K562 (cell line): Measurements from ENCODE around the gene SNAP23. TPM values are rescaled to one million over a fixed set of nuclear protein-coding genes. Genes with fewer than 3 reads are reported as not detected.

Source experiments
- CBX3 ChIP-seq, 2 experiments: IDR thresholded peaks; 1 replicate in 1 of 2; 2 replicates in 1 of 2; pipeline ENCODE4 v1.6.1; 2012; ENCODE audit warnings: inconsistent platforms in 2 of 2, low read length in 2 of 2, borderline replicate concordance in 1 of 2, control low read depth in 1 of 2
- EP400 ChIP-seq: fragments of 450-650 bp; IDR thresholded peaks from 2 replicates; pipeline ENCODE4 v1.6.1; 2017; ENCODE audit warnings: antibody characterized with exemption, mild to moderate bottlenecking, moderate library complexity
- FOSL1 ChIP-seq: fragments of 200-800 bp; sonication (Bioruptor generic); conservative IDR thresholded peaks from 2 replicates; pipeline ENCODE4 v1.6.1; 2016; ENCODE audit warnings: missing genetic modification characterization, missing compliant biosample characterization
- HOXB6 ChIP-seq: fragments of 250-450 bp; sonication (Bioruptor Pico); IDR thresholded peaks from 2 replicates; pipeline ENCODE4 v1.5.1; 2022; ENCODE audit warnings: mild to moderate bottlenecking, borderline replicate concordance
- MAFF ChIP-seq: IDR thresholded peaks from 2 replicates; pipeline ENCODE4 v1.6.1; 2012; ENCODE audit warnings: low read length, improper control_type of control experiment
- MAFG ChIP-seq: fragments of 450-650 bp; conservative IDR thresholded peaks from 2 replicates; pipeline ENCODE4 v1.6.1; 2016; ENCODE audit warnings: missing genetic modification characterization, missing compliant biosample characterization
- MECOM ChIP-seq: fragments of 250-450 bp; sonication (Bioruptor Pico); IDR thresholded peaks from 2 replicates; pipeline ENCODE4 v1.8.0; 2022; ENCODE audit warnings: inconsistent platforms
- MYNN ChIP-seq, 2 experiments: sonication (generic); formaldehyde crosslinking in 1 of 2; IDR thresholded peaks; 2 replicates each; pipeline versions ENCODE4 v1.5.0 to v1.6.1; 2016 to 2020; ENCODE audit warnings: antibody characterized with exemption in 1 of 2, missing genetic modification reagents in 1 of 2
- PHF8 ChIP-seq: fragments of 200-600 bp; sonication (generic); IDR thresholded peaks from 2 replicates; pipeline ENCODE4 v1.6.1; 2012; ENCODE audit warnings: mixed run types, mild to moderate bottlenecking, inconsistent platforms, low read length, moderate library complexity, borderline replicate concordance
- SRF ChIP-seq, 2 experiments: fragments of 250-450, 450-650 bp in 1 of 2; sonication (Bioruptor Pico) in 1 of 2; sonication (generic) in 1 of 2; formaldehyde crosslinking; IDR thresholded peaks; 2 replicates each; pipeline versions ENCODE4 v1.5.0 to v1.5.1; 2020 to 2022; ENCODE audit warnings: mild to moderate bottlenecking in 1 of 2, missing genetic modification reagents in 1 of 2
- THRAP3 ChIP-seq: fragments of 450-650 bp; IDR thresholded peaks from 2 replicates; pipeline ENCODE4 v1.6.1; 2016; ENCODE audit warnings: mild to moderate bottlenecking, inconsistent platforms, borderline replicate concordance
- TRIM24 ChIP-seq, 2 experiments: fragments of 450-650 bp; IDR thresholded peaks; 2 replicates each; pipeline ENCODE4 v1.6.1; 2016
- ZBTB7A ChIP-seq: IDR thresholded peaks from 2 replicates; pipeline ENCODE4 v1.6.1; 2011; ENCODE audit warnings: low read depth, mild to moderate bottlenecking, low read length, moderate library complexity, borderline replicate concordance; ENCODE audit not compliant: control insufficient read depth
- ZNF311 ChIP-seq: fragments of 250-450 bp; sonication (Bioruptor Pico); IDR thresholded peaks from 2 replicates; pipeline ENCODE4 v1.4.0; 2020; ENCODE audit warnings: mild to moderate bottlenecking, moderate library complexity
- ZNF398 ChIP-seq: fragments of 250-450 bp; sonication (Bioruptor Pico); IDR thresholded peaks from 2 replicates; pipeline ENCODE4 v1.8.0; 2021; ENCODE audit warnings: moderate library complexity, mild to moderate bottlenecking, inconsistent platforms
- ZNF696 ChIP-seq: fragments of 250-450 bp; sonication (Bioruptor Pico); conservative IDR thresholded peaks from 2 replicates; pipeline ENCODE4 v1.4.0; 2020; ENCODE audit warnings: mild to moderate bottlenecking, moderate library complexity
- polyA plus RNA-seq, 8 experiments: library from polyadenylated mRNA; depleted of rRNA in 4 of 8; stranded (reverse) in 5 of 8; unstranded in 3 of 8; fragments of >200 nt; fragmentation: Nextera tagmentation in 2 of 8; fragmentation: Illumina TruSeq in 1 of 8; extraction: Ambion mirVana in 2 of 8; extraction: Trizol in 1 of 8; gene quantifications; 2 replicates each; pipeline versions ENCODE4 v1.2.1 to v1.2.3, GENCODE V29; 2011 to 2014; ENCODE audit warnings: inconsistent platforms in 1 of 8, missing spikeins in 1 of 8
- total RNA-seq, 7 experiments: library from RNA; depleted of rRNA in 6 of 7; stranded (reverse); fragments of >200 nt in 6 of 7; fragmentation: Illumina TruSeq in 2 of 7; extraction: Trizol in 2 of 7; gene quantifications; 2 replicates each; pipeline versions ENCODE4 v1.2.1 to v1.2.3, GENCODE V29; 2011 to 2021; ENCODE audit warnings: low replicate concordance in 1 of 7
- TF ChIP-seq, protein P1 (sequence below): fragments of 200-400 bp; formaldehyde crosslinking; IDR thresholded peaks from 2 replicates; pipeline ENCODE4 v1.6.1; 2017; ENCODE audit warnings: mild to moderate bottlenecking, low read depth, low read length, moderate library complexity
- TF ChIP-seq, protein P2 (sequence below): fragments of 450-650 bp; formaldehyde crosslinking; IDR thresholded peaks from 2 replicates; pipeline ENCODE4 v1.4.0; 2022; ENCODE audit warnings: missing genetic modification characterization
- TF ChIP-seq, protein P3 (sequence below): fragments of 450-650 bp; IDR thresholded peaks from 2 replicates; pipeline ENCODE4 v1.6.1; 2017; ENCODE audit warnings: mild to moderate bottlenecking, moderate library complexity

Gene SNAP23
- total and polyA plus RNA-seq, 9 of the 15 experiments (the other 6 are each of a cell fraction or from before 2014, with no cell fraction given) = 78.9 to 168 (median 117) TPM

DNA sequence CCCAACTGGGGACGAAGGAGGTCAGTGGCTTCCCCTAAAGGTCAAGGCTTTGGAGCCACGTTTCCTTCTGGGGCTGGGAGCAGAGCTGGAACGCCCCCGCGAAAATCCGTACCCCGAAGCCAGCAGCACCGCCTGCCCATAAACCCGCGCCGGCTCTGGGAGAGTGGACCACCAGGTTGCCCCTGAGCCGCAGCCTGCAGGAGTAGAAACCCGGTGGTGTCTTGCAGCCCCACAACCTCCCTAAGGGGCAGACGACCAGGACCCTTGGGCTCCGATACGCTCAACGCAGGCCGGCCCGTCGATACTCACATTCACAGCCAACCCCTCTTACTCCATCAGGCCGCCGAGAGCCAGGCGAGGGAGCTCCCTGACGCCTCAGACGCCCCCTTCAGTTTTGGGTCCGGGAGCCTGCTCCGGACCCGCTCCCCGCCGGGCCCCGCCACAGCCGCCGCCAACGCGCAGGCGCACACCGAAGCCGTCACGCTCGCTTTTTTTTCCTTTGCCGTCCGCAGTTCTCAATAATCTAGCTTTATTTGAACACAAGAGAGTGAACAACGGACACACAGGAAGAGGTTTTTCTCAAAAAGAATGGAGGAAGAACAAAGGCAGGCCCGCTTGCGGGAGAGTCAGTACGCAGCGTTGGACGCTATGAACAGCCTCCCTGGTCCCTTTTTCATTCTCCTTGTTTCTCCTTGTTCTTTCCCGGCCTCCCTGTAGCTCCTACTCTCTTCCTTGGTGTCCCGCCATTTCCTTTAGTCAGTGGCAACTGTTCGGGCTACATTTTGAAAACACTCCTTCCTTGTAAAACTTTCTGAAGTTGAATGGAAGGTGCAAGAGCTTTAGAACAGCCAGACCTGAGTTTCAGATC lies 4.5 kb upstream of the SNAP23 start, which contains the start of gene ZNF106 (continued):
- TF ChIP-seq EP400 = peak; percentile 79
- TF ChIP-seq MAFF = no peak
- TF ChIP-seq MAFG (tag) = no peak
- no peak for TF ChIP-seq MECOM
- TF ChIP-seq, protein P1, sequence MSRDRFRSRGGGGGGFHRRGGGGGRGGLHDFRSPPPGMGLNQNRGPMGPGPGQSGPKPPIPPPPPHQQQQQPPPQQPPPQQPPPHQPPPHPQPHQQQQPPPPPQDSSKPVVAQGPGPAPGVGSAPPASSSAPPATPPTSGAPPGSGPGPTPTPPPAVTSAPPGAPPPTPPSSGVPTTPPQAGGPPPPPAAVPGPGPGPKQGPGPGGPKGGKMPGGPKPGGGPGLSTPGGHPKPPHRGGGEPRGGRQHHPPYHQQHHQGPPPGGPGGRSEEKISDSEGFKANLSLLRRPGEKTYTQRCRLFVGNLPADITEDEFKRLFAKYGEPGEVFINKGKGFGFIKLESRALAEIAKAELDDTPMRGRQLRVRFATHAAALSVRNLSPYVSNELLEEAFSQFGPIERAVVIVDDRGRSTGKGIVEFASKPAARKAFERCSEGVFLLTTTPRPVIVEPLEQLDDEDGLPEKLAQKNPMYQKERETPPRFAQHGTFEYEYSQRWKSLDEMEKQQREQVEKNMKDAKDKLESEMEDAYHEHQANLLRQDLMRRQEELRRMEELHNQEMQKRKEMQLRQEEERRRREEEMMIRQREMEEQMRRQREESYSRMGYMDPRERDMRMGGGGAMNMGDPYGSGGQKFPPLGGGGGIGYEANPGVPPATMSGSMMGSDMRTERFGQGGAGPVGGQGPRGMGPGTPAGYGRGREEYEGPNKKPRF = no peak
- 0 out of 2 replicates have a peak, but pooled peaks have one; percentile 22 for TF ChIP-seq MYNN (IDR thresholded peaks at IDR 0.05)
- TF ChIP-seq MYNN (CRISPR knock-in tag; IDR thresholded peaks at IDR 0.05) = no peak
- TF ChIP-seq ZBTB7A = peak; percentile 81
- TF ChIP-seq PHF8 = peak; percentile 93; the same call in 1 of the 2 replicates
- no peak for TF ChIP-seq TRIM24 (IDR thresholded peaks at IDR 0.05)
- TF ChIP-seq, protein P2, sequence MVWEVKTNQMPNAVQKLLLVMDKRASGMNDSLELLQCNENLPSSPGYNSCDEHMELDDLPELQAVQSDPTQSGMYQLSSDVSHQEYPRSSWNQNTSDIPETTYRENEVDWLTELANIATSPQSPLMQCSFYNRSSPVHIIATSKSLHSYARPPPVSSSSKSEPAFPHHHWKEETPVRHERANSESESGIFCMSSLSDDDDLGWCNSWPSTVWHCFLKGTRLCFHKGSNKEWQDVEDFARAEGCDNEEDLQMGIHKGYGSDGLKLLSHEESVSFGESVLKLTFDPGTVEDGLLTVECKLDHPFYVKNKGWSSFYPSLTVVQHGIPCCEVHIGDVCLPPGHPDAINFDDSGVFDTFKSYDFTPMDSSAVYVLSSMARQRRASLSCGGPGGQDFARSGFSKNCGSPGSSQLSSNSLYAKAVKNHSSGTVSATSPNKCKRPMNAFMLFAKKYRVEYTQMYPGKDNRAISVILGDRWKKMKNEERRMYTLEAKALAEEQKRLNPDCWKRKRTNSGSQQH (CRISPR knock-in tag) = no peak
- TF ChIP-seq SRF (CRISPR knock-in tag; IDR thresholded peaks at IDR 0.05) = no peak
- no peak for TF ChIP-seq ZNF311 (CRISPR knock-in tag)
- TF ChIP-seq, protein P3, sequence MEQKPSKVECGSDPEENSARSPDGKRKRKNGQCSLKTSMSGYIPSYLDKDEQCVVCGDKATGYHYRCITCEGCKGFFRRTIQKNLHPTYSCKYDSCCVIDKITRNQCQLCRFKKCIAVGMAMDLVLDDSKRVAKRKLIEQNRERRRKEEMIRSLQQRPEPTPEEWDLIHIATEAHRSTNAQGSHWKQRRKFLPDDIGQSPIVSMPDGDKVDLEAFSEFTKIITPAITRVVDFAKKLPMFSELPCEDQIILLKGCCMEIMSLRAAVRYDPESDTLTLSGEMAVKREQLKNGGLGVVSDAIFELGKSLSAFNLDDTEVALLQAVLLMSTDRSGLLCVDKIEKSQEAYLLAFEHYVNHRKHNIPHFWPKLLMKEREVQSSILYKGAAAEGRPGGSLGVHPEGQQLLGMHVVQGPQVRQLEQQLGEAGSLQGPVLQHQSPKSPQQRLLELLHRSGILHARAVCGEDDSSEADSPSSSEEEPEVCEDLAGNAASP = no peak
- no peak; the same call in 1 of the 2 replicates for TF ChIP-seq THRAP3
- TF ChIP-seq ZNF398 (CRISPR knock-in tag) = no peak
- TF ChIP-seq ZNF696 = no peak
- peak; percentile 50; the same call in 1 of the 2 replicates for TF ChIP-seq FOSL1 (tag)
- no peak for TF ChIP-seq HOXB6 (CRISPR knock-in tag)
- peak in 1 of 2 experiments; percentile 91; a peak in 2 of 3 replicates for TF ChIP-seq CBX3 (IDR thresholded peaks at IDR 0.05; ENCODE audit: borderline replicate concordance in 1 of 2, low read length in 2 of 2)
